Neural progenitor cell (in vitro differentiated cells): ENCODE data around the gene KIFBP.

Experiments used
- CTCF ChIP-seq: fragments of 200-600 bp; sonication (generic); IDR thresholded peaks from 2 replicates; pipeline ENCODE4 v1.5.1; 2017; ENCODE audit warnings: antibody characterized with exemption, mild to moderate bottlenecking
- EZH2 ChIP-seq: fragments of 200-600 bp; sonication (generic); IDR thresholded peaks from 2 replicates; pipeline ENCODE4 v1.6.1; 2017; ENCODE audit warnings: antibody characterized with exemption, mild to moderate bottlenecking, moderate library complexity
- EZH2phosphoT487 ChIP-seq: fragments of 200-600 bp; sonication (generic); IDR thresholded peaks from 2 replicates; pipeline ENCODE4 v1.6.1; 2017; ENCODE audit warnings: antibody characterized with exemption

GRCh38 chr10:69042838-69043237, 54.2 kb downstream of the KIFBP start:
- TF ChIP-seq EZH2phosphoT487 (no peak), EZH2 (no peak), CTCF (no peak)
